Astrocyte of the hippocampus (primary cell): ENCODE results near the gene LAMB4.

ENCODE experiments used
- DNase-seq: peaks from one replicate; pipeline ENCODE4 v3.0.0; 2011; ENCODE audit warnings: low read depth, low spot score

Gene LAMB4

GRCh38 chr7:108078691-108079090 is 51.5 kb downstream of the LAMB4 start:
- no peak for DNase-seq

- DNase-seq, result peak; percentile 44
Observed at GRCh38 chr7:108078211-108078673, 51.9 kb downstream of the LAMB4 start.

GRCh38 chr7:108077709-108078108 is 52.5 kb downstream of the LAMB4 start:
- DNase-seq, result no peak

GRCh38 chr7:108076156-108076555 is 54.0 kb downstream of the LAMB4 start:
- DNase-seq, result no peak

GRCh38 chr7:108073305-108074070 is 56.7 kb downstream of the LAMB4 start:
- no peak for DNase-seq

GRCh38 chr7:108072739-108073138 is 57.4 kb downstream of the LAMB4 start:
- DNase-seq, result no peak

- DNase-seq, result no peak
Observed at GRCh38 chr7:108072116-108072515, 58.0 kb downstream of the LAMB4 start.

GRCh38 chr7:108071551-108071950 is 58.6 kb downstream of the LAMB4 start:
- no peak for DNase-seq

- no peak for DNase-seq
Observed at GRCh38 chr7:108069646-108070045, 60.5 kb downstream of the LAMB4 start.

GRCh38 chr7:108067844-108068243 is 62.3 kb downstream of the LAMB4 start:
- no peak for DNase-seq

GRCh38 chr7:108066486-108066885 is 63.7 kb downstream of the LAMB4 start:
- no peak for DNase-seq

GRCh38 chr7:108063520-108063933 is 66.6 kb downstream of the LAMB4 start:
- DNase-seq, result no peak

- no peak for DNase-seq
Observed at GRCh38 chr7:108062250-108063014, 67.7 kb downstream of the LAMB4 start.

- no peak for DNase-seq
Observed at GRCh38 chr7:108059526-108059925, 70.6 kb downstream of the LAMB4 start.

- DNase-seq, result no peak
Observed at GRCh38 chr7:108057951-108058481, 72.1 kb downstream of the LAMB4 start.

- DNase-seq, result no peak
Observed at GRCh38 chr7:108055611-108056021, 74.5 kb downstream of the LAMB4 start.

GRCh38 chr7:108054537-108054936 is 75.6 kb downstream of the LAMB4 start:
- no peak for DNase-seq

GRCh38 chr7:108053250-108053649 is 76.9 kb downstream of the LAMB4 start:
- no peak for DNase-seq

- DNase-seq, result no peak
Observed at GRCh38 chr7:108051454-108051853, 78.7 kb downstream of the LAMB4 start.

GRCh38 chr7:108049962-108050361 is 80.2 kb downstream of the LAMB4 start:
- DNase-seq, result no peak

GRCh38 chr7:108048422-108048821 is 81.7 kb downstream of the LAMB4 start:
- DNase-seq, result no peak

GRCh38 chr7:108046952-108047506 is 83.1 kb downstream of the LAMB4 start:
- no peak for DNase-seq
